DMS 273 (cell line): ENCODE measurements around the gene CRYBB3.
A peak's percentile ranks its signal among the peaks of the same experiment; 100 is the strongest.

Source experiments
- DNase-seq: peaks from one replicate; lab custom pipeline; 2025; ENCODE audit not compliant: unreplicated experiment; lab: John Stamatoyannopoulos, UW

Gene CRYBB3

GRCh38 chr22:25199731-25200520, at the start of gene CRYBB3:
TSS of gene CRYBB3 (plus strand) at chr22:25199858. CDS start at chr22:25201397, 1,539 bp downstream.
- DNase-seq: no peak

GRCh38 chr22:25153961-25154666, 45.5 kb upstream of the CRYBB3 start:
- DNase-seq: peak; percentile 5

GRCh38 chr22:25154667-25154999, 45.0 kb upstream of the CRYBB3 start:
- no peak for DNase-seq

- DNase-seq: no peak
Measured at GRCh38 chr22:25156736-25157135, 42.9 kb upstream of the CRYBB3 start.

- peak; percentile 4 for DNase-seq
Measured at GRCh38 chr22:25159028-25159427, 40.6 kb upstream of the CRYBB3 start.

GRCh38 chr22:25160120-25160996, 39.3 kb upstream of the CRYBB3 start:
- DNase-seq: no peak

GRCh38 chr22:25161017-25161915, 38.4 kb upstream of the CRYBB3 start:
- DNase-seq: no peak

- no peak for DNase-seq
Measured at GRCh38 chr22:25161916-25162530, 37.6 kb upstream of the CRYBB3 start.

- no peak for DNase-seq
Measured at GRCh38 chr22:25162561-25162960, 37.1 kb upstream of the CRYBB3 start.

GRCh38 chr22:25165785-25166184, 33.9 kb upstream of the CRYBB3 start:
- no peak for DNase-seq

GRCh38 chr22:25166266-25167040, 33.2 kb upstream of the CRYBB3 start:
- no peak for DNase-seq

- DNase-seq: no peak
Measured at GRCh38 chr22:25167082-25167481, 32.6 kb upstream of the CRYBB3 start.

- DNase-seq: no peak
Measured at GRCh38 chr22:25167834-25168601, 31.6 kb upstream of the CRYBB3 start.

- no peak for DNase-seq
Measured at GRCh38 chr22:25169278-25170031, 30.2 kb upstream of the CRYBB3 start.

- DNase-seq: no peak
Measured at GRCh38 chr22:25170426-25170980, 29.2 kb upstream of the CRYBB3 start.

GRCh38 chr22:25172153-25172552, 27.5 kb upstream of the CRYBB3 start:
- peak; percentile 33 for DNase-seq

GRCh38 chr22:25174156-25174887, 25.3 kb upstream of the CRYBB3 start:
- DNase-seq: no peak
